Sigmoid colon (tissue), 7 donors: ENCODE data around the gene FAIM. TPM values are rescaled to one million over a fixed set of nuclear protein-coding genes. Genes with fewer than 3 reads are reported as not detected.

Source experiments
- DNase-seq: peaks from one replicate; pipeline ENCODE4 v3.0.0-alpha.2; 2019
- H3K27ac ChIP-seq, 4 donors: fragments of 200-600 bp; sonication (generic); one replicate each; pipeline ENCODE4 v1.5.1; 2016 to 2019; ENCODE audit warnings: mild to moderate bottlenecking in 1 of 4
- H3K27me3 ChIP-seq, 3 donors: fragments of 200-600 bp; sonication (generic); one replicate each; pipeline ENCODE4 v1.5.1; 2019; ENCODE audit warnings: mild to moderate bottlenecking in 1 of 3
- H3K36me3 ChIP-seq, 4 donors: fragments of 200-600 bp; sonication (generic); one replicate each; pipeline ENCODE4 v1.5.1; 2016 to 2019
- H3K4me1 ChIP-seq, 4 donors: fragments of 200-600 bp; sonication (generic); one replicate each; pipeline ENCODE4 v1.5.1; 2017 to 2019
- H3K4me3 ChIP-seq, 4 donors: fragments of 200-600 bp; sonication (generic); one replicate each; pipeline ENCODE4 v1.5.1; 2017 to 2019; ENCODE audit warnings: mild to moderate bottlenecking in 2 of 4, moderate library complexity in 1 of 4
- H3K9me3 ChIP-seq, 4 donors: fragments of 200-600 bp in 3 of 4; sonication (generic) in 3 of 4; one replicate each; pipeline versions ENCODE4 v1.5.1 to v1.6.1; 2013 to 2019
- EP300 ChIP-seq, 4 donors: sonication (generic); formaldehyde crosslinking; IDR thresholded peaks; one replicate each; pipeline ENCODE4 v1.6.1; 2017; ENCODE audit warnings: antibody characterized with exemption in 4 of 4
- POLR2A ChIP-seq, 2 donors: fragments of 450-650 bp; IDR thresholded peaks; one replicate each; pipeline ENCODE4 v1.6.1; 2016; ENCODE audit warnings: antibody characterized with exemption in 2 of 2, mild to moderate bottlenecking in 2 of 2, moderate library complexity in 2 of 2
- POLR2AphosphoS5 ChIP-seq, 4 donors: sonication (generic); formaldehyde crosslinking; IDR thresholded peaks; one replicate each; pipeline ENCODE4 v1.6.1; 2017; ENCODE audit warnings: antibody characterized with exemption in 4 of 4
- WGBS, 2 donors: extraction: QIAGEN DNeasy Blood & Tissue Kit; methylation state at CpG; one replicate each; pipeline ENCODE4 v1.1.7; 2013; 5-methylcytosine and 5-hydroxymethylcytosine counted together
- intact Hi-C: fragments of 100-400 bp; cut with DNase I; formaldehyde crosslinking; loops from one replicate; pipeline ENCODE4 v1.15.1; 2023
- polyA plus RNA-seq, 3 donors: library from polyadenylated mRNA; stranded (reverse); fragments of 200-250 nt; gene quantifications; one replicate each; pipeline ENCODE4 v1.2.3, GENCODE V29; 2013
- total RNA-seq, 4 donors: library from RNA; depleted of rRNA; stranded (reverse); fragments of >200 nt; gene quantifications; one replicate each; pipeline ENCODE4 v1.1.0, GENCODE V29; 2016
- TF ChIP-seq, protein P1 (sequence below), 4 experiments: fragments of 450-650 bp in 3 of 4; fragments of 200-600 bp in 1 of 4; IDR thresholded peaks; one replicate each; pipeline ENCODE4 v1.5.1; 2016 to 2019; ENCODE audit warnings: antibody characterized with exemption in 4 of 4, mild to moderate bottlenecking in 3 of 4, moderate library complexity in 2 of 4
- donor health status: healthy with polysubstance abuse.
- donor health status: Bipolar disorder and iron deficiency.
- donor health status: healthy.

Gene FAIM
- total and polyA plus RNA-seq, 7 donors = 5.3 to 15.3 (median 9.7) TPM

DNA sequence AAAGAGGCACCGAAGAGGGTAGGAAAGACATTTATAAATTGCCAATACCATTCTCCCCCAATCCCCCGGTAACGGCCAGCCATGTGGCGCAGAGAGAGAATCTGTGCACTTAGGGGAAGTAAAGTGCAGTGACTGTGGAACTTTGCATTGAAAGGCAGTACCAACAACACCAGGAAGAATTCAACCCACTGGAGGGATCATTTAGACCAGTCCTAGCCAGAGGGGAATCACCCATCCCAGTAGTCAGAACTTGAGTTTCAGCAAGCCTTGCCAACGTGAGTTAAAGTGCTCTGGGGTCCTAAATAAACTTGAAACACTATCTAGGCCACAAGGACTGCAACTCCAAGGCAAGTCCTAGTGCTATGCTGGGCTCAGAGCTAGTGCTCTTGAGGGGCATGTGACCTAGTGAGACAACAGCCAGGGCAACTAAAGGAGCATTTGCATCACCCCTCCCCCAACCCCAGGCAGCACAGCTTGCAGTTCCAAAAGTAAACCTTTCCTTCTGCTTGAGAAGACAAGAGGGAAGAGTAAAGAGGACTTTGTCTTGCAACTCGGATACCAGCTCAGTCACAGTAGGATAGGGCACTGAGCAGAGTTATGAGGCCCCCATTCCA is 29.5 kb upstream of the FAIM start:
- WGBS, 2 donors = 80 to 88% methylated on average over 6 of the region's 6 CpGs
- Histone ChIP-seq H3K27me3 (no peaks in the 10 kb centered on the region), H3K36me3 (peaks cover 0 to 6% (median 2%) of the 10 kb centered on the region in 4 donors), H3K27ac (no peak overlapping the region), H3K9me3 (peaks cover 0 to 1% (median 0%) of the 10 kb centered on the region in 4 donors), H3K4me1 (peaks cover 0 to 7% (median 0%) of the 10 kb centered on the region in 4 donors), H3K4me3 (no peak overlapping the region)
- intact Hi-C loops = no loop called here
- TF ChIP-seq POLR2A (IDR thresholded peaks at IDR 0.05) = no peak
- no peak for DNase-seq

GRCh38 chr3:138587374-138587773 is 21.2 kb upstream of the FAIM start:
- no peak overlapping the region for H3K27ac ChIP-seq
- intact Hi-C loops = no loop called here
- WGBS, 2 donors = 97% methylated on average over 1 of the region's 1 CpG
- no peaks in the 10 kb centered on the region for H3K9me3 ChIP-seq
- DNase-seq = no peak
- no peaks in the 10 kb centered on the region for H3K36me3 ChIP-seq
- TF ChIP-seq POLR2A (IDR thresholded peaks at IDR 0.05) = no peak
- TF ChIP-seq POLR2AphosphoS5 (IDR thresholded peaks at IDR 0.05) = no peak
- TF ChIP-seq, protein P1, sequence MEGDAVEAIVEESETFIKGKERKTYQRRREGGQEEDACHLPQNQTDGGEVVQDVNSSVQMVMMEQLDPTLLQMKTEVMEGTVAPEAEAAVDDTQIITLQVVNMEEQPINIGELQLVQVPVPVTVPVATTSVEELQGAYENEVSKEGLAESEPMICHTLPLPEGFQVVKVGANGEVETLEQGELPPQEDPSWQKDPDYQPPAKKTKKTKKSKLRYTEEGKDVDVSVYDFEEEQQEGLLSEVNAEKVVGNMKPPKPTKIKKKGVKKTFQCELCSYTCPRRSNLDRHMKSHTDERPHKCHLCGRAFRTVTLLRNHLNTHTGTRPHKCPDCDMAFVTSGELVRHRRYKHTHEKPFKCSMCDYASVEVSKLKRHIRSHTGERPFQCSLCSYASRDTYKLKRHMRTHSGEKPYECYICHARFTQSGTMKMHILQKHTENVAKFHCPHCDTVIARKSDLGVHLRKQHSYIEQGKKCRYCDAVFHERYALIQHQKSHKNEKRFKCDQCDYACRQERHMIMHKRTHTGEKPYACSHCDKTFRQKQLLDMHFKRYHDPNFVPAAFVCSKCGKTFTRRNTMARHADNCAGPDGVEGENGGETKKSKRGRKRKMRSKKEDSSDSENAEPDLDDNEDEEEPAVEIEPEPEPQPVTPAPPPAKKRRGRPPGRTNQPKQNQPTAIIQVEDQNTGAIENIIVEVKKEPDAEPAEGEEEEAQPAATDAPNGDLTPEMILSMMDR (IDR thresholded peaks at IDR 0.05) = no peak
- no peak for TF ChIP-seq EP300 (IDR thresholded peaks at IDR 0.05)
- H3K4me3 ChIP-seq = no peak overlapping the region
- H3K27me3 ChIP-seq = no peaks in the 10 kb centered on the region
- peaks cover 0 to 6% (median under 1%) of the 10 kb centered on the region in 4 donors for H3K4me1 ChIP-seq

DNA sequence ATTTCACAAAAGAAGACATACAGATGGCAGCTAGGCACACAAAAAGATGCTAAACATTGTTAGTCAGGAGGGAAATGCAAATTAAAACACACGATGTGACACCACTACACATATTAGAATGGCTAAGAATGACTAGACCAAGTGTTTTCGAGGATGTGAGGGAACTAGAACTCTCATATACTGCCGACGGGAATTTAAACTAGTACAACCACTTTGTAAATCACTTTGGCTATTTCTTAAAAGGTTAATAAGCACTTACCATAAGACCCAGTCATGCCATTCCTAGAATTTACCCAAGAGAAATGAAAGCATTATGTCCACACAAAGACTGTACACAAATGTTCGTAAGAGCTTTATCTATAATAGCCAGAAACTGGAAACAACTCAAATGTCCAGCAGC is 20.1 kb upstream of the FAIM start:
- no peaks in the 10 kb centered on the region for H3K9me3 ChIP-seq
- WGBS, 2 donors = 83 to 88% methylated on average over 5 of the region's 5 CpGs
- intact Hi-C loops = no loop called here

GRCh38 chr3:138591392-138591791 is 17.2 kb upstream of the FAIM start:
- no peak overlapping the region for H3K27ac ChIP-seq
- H3K36me3 ChIP-seq = no peaks in the 10 kb centered on the region
- TF ChIP-seq, protein P1 (IDR thresholded peaks at IDR 0.05) = no peak
- TF ChIP-seq POLR2A (IDR thresholded peaks at IDR 0.05) (no peak), EP300 (IDR thresholded peaks at IDR 0.05) (no peak), POLR2AphosphoS5 (IDR thresholded peaks at IDR 0.05) (no peak)
- H3K27me3 ChIP-seq = no peaks in the 10 kb centered on the region
- peaks cover 0 to 17% (median 12%) of the 10 kb centered on the region in 4 donors for H3K4me1 ChIP-seq
- H3K4me3 ChIP-seq = no peak overlapping the region
- no peaks in the 10 kb centered on the region for H3K9me3 ChIP-seq
- DNase-seq = no peak
- intact Hi-C loops = loop anchor here (5.0 kb wide), 2 partner anchors 241 to 751 kb away; partner anchors contain the start of genes MRPS22 and PIK3CB
- WGBS, 2 donors = 15 to 65% methylated on average over 1 of the region's 1 CpG

More for the DNA sequence above, 20.1 kb upstream of the FAIM start:
- no peaks in the 10 kb centered on the region for H3K36me3 ChIP-seq
- no peak for DNase-seq
- no peak overlapping the region for H3K27ac ChIP-seq
- TF ChIP-seq POLR2A (IDR thresholded peaks at IDR 0.05) (no peak), EP300 (IDR thresholded peaks at IDR 0.05) (no peak), POLR2AphosphoS5 (IDR thresholded peaks at IDR 0.05) (no peak)
- TF ChIP-seq, protein P1 (IDR thresholded peaks at IDR 0.05) = no peak
- H3K27me3 ChIP-seq = no peaks in the 10 kb centered on the region
- peaks cover 0 to 13% (median 10%) of the 10 kb centered on the region in 4 donors for H3K4me1 ChIP-seq
- H3K4me3 ChIP-seq = no peak overlapping the region

DNA sequence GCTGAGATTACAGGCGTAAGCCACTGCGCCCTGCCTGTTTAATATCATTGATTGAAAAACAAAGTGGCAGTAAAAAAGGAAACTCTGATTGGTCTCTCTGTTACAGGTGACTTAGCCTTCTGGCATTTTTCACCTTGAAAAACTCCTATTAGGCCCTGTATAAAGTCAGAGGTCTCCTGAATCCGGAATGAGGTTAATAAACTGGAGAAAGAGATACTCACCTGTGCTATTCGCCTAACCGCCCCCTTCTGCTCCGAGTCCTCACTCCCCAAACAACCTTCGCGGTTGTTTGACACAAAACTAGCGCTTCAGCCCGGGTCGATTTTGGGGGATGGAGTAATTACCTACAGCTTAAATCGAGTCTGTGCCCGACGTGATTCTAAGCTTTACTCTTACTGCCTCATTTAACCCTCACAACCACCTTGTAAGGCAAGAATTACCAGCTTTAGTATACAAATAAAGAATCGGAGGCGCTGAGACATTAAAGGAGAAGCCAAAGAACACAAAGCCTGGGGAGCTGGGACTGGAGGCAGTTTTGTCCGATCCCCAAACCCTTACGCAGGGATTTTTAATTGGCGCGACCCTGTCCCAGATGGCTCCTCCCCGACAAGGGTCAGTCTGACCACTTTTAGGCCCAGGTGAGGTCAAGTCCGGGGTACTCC is 15.0 kb upstream of the FAIM start:
- no peak for DNase-seq
- Histone ChIP-seq H3K4me1 (peaks cover 0 to 14% (median 12%) of the 10 kb centered on the region in 4 donors), H3K9me3 (no peaks in the 10 kb centered on the region), H3K36me3 (no peaks in the 10 kb centered on the region), H3K4me3 (peak overlapping the region; percentile 55 to 78 (median 74)), H3K27me3 (no peaks in the 10 kb centered on the region), H3K27ac (peak overlapping the region; percentile 94)
- WGBS, 2 donors = 4 to 7% methylated on average over 22 of the region's 22 CpGs
- intact Hi-C loops = loop anchor here (1.0 to 5.0 kb wide), 5 partner anchors 15 to 749 kb away; partner anchors contain the start of genes FAIM, MRPS22 and PIK3CB
- TF ChIP-seq, protein P1 (IDR thresholded peaks at IDR 0.05) = no peak
- TF ChIP-seq POLR2A (IDR thresholded peaks at IDR 0.05) = no peak
- no peak for TF ChIP-seq POLR2AphosphoS5 (IDR thresholded peaks at IDR 0.05)
- no peak for TF ChIP-seq EP300 (IDR thresholded peaks at IDR 0.05)
